Epithelial cell of proximal tubule (primary cell): ENCODE results near the gene CACNA1C. TPM values are rescaled to one million over a fixed set of nuclear protein-coding genes. Genes with fewer than 3 reads are reported as not detected.

Experiments
- DNase-seq: peaks from one replicate; pipeline ENCODE4 v3.0.0-alpha.2; 2011; ENCODE audit warnings: low read depth
- H3K4me3 ChIP-seq: 2 replicates; pipeline ENCODE4 v1.5.1; 2011; ENCODE audit warnings: low read depth, mild to moderate bottlenecking, low read length
- total RNA-seq: library from RNA; depleted of rRNA; stranded (reverse); fragments of >200 nt; gene quantifications from 2 replicates; pipeline ENCODE4 v1.2.3, GENCODE V29; 2015
- TF ChIP-seq, protein P1 (sequence below): conservative IDR thresholded peaks from 2 replicates; pipeline ENCODE4 v1.5.1; 2012; ENCODE audit warnings: low read depth, mild to moderate bottlenecking, low read length

Gene CACNA1C
- total RNA-seq, 1 donor from 2014 or later, result not detected

DNA sequence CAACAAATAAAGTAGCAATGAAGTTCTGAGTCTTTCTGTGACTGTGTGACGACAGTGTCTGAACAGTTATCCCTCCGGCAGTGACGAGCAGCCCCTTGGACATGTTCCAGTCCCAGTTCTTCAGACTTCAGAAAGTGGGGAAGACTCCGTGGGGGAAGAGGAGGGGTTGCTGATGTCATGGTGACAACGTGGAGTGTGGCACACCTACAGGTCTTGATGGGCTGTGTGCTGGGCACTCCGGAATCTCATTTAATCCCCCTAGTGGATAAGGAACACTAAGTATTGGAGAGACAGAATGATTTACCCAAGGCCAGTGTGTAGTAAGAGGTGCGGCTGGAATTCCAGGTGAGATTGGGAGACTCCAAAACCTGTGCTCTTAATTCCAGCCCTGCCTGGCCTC lies 280.2 kb downstream of the CACNA1C start:
- TF ChIP-seq, protein P1, sequence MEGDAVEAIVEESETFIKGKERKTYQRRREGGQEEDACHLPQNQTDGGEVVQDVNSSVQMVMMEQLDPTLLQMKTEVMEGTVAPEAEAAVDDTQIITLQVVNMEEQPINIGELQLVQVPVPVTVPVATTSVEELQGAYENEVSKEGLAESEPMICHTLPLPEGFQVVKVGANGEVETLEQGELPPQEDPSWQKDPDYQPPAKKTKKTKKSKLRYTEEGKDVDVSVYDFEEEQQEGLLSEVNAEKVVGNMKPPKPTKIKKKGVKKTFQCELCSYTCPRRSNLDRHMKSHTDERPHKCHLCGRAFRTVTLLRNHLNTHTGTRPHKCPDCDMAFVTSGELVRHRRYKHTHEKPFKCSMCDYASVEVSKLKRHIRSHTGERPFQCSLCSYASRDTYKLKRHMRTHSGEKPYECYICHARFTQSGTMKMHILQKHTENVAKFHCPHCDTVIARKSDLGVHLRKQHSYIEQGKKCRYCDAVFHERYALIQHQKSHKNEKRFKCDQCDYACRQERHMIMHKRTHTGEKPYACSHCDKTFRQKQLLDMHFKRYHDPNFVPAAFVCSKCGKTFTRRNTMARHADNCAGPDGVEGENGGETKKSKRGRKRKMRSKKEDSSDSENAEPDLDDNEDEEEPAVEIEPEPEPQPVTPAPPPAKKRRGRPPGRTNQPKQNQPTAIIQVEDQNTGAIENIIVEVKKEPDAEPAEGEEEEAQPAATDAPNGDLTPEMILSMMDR, result no peak
- DNase-seq, result no peak

GRCh38 chr12:2333491-2334195 lies 280.9 kb downstream of the CACNA1C start:
- DNase-seq, result no peak
- H3K4me3 ChIP-seq, result no peak overlapping the region
- TF ChIP-seq, protein P1, result no peak

More for the DNA sequence above, 280.2 kb downstream of the CACNA1C start:
- H3K4me3 ChIP-seq, result no peak overlapping the region

DNA sequence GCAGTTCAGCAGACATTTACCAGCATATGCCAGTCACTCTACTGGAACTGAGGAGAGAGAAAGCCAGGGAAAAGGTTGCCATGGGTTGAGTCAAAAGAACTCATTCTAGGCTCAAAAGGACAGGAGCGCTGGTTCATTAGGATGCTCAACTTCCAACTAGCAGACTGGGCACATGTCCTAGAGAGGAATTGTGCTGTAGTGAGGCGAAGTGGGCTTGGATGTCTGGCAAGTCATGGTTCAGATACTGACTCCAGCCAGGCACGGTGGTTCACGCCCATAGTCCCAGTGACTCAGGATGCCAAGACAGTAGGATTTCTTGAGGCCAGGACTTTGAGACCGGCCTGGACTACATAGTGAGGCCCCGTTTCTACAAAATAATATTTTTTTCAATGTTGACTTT lies 281.5 kb downstream of the CACNA1C start:
- TF ChIP-seq, protein P1, result no peak
- H3K4me3 ChIP-seq, result no peak overlapping the region
- DNase-seq, result no peak

- H3K4me3 ChIP-seq, result no peak overlapping the region
- TF ChIP-seq, protein P1, result no peak
- no peak for DNase-seq
Observed at GRCh38 chr12:2334689-2335088, 281.9 kb downstream of the CACNA1C start.

GRCh38 chr12:2335109-2335508 lies 282.3 kb downstream of the CACNA1C start:
- TF ChIP-seq, protein P1, result no peak
- no peak for DNase-seq
- H3K4me3 ChIP-seq, result no peak overlapping the region

GRCh38 chr12:2335513-2335912 lies 282.7 kb downstream of the CACNA1C start:
- TF ChIP-seq, protein P1, result no peak
- no peak for DNase-seq
- H3K4me3 ChIP-seq, result no peak overlapping the region

GRCh38 chr12:2335916-2336315 lies 283.1 kb downstream of the CACNA1C start:
- no peak overlapping the region for H3K4me3 ChIP-seq
- DNase-seq, result no peak
- TF ChIP-seq, protein P1, result no peak
